ENCODE data around the gene PTPN1.
"Not testable (repeated sequence)": the region's sequence is repeated elsewhere in the genome, so short reads cannot be mapped to it uniquely, and the experiment has no call there.

The PTPN1 gene

GRCh38 chr20:50504231-50504823 lies 5.9 kb upstream of the PTPN1 start:
- TF ChIP-seq, protein P1, sequence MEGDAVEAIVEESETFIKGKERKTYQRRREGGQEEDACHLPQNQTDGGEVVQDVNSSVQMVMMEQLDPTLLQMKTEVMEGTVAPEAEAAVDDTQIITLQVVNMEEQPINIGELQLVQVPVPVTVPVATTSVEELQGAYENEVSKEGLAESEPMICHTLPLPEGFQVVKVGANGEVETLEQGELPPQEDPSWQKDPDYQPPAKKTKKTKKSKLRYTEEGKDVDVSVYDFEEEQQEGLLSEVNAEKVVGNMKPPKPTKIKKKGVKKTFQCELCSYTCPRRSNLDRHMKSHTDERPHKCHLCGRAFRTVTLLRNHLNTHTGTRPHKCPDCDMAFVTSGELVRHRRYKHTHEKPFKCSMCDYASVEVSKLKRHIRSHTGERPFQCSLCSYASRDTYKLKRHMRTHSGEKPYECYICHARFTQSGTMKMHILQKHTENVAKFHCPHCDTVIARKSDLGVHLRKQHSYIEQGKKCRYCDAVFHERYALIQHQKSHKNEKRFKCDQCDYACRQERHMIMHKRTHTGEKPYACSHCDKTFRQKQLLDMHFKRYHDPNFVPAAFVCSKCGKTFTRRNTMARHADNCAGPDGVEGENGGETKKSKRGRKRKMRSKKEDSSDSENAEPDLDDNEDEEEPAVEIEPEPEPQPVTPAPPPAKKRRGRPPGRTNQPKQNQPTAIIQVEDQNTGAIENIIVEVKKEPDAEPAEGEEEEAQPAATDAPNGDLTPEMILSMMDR (conservative IDR thresholded peaks at IDR 0.05; ENCODE audit: low read length), result peak; percentile 15; the same call in 1 of the 2 replicates
- H3K4me3 ChIP-seq (ENCODE audit: low read length), result no peak overlapping the region
- no peak for DNase-seq (ENCODE audit: low read depth)

- no peak for DNase-seq (ENCODE audit: low read depth)
- H3K4me3 ChIP-seq (ENCODE audit: low read length), result no peak overlapping the region
- TF ChIP-seq, protein P1 (conservative IDR thresholded peaks at IDR 0.05; ENCODE audit: low read length), result no peak
Measured at GRCh38 chr20:50506270-50506579, 4.0 kb upstream of the PTPN1 start.

DNA sequence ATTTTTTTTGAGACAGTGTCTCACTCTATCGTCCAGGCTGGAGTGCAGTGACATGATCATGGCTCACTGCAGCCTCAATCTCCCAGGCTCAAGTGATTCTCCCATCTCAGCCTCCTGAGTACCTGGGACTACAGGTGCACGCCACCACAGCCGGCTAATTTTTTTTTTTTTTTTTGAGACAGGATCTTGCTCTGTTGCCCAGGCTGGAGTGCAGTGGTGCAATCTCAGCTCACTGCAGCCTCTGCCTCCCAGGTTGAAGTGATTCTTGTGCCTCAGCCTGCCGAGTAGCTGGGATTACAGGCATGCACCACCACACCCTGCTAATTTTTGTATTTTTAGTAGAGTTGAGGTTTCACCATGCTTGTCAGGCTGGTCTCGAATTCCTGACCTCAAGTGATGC lies 2.4 kb upstream of the PTPN1 start:
- DNase-seq (ENCODE audit: low read depth), result not testable (repeated sequence)

GRCh38 chr20:50508171-50508755 lies 1.9 kb upstream of the PTPN1 start:
- peak; percentile 60 for DNase-seq (ENCODE audit: low read depth)
- TF ChIP-seq, protein P1 (conservative IDR thresholded peaks at IDR 0.05; ENCODE audit: low read length), result no peak
- H3K4me3 ChIP-seq (ENCODE audit: low read length), result no peak overlapping the region

More for the DNA sequence above, 2.4 kb upstream of the PTPN1 start:
- not testable (repeated sequence) for H3K4me3 ChIP-seq (ENCODE audit: low read length)

GRCh38 chr20:50510706-50511542 lies 741 bp downstream of the PTPN1 start:
- no peak for DNase-seq (ENCODE audit: low read depth)
- H3K4me3 ChIP-seq (ENCODE audit: low read length), result peak overlapping the region; percentile 96
- TF ChIP-seq, protein P1 (conservative IDR thresholded peaks at IDR 0.05; ENCODE audit: low read length), result no peak

DNA sequence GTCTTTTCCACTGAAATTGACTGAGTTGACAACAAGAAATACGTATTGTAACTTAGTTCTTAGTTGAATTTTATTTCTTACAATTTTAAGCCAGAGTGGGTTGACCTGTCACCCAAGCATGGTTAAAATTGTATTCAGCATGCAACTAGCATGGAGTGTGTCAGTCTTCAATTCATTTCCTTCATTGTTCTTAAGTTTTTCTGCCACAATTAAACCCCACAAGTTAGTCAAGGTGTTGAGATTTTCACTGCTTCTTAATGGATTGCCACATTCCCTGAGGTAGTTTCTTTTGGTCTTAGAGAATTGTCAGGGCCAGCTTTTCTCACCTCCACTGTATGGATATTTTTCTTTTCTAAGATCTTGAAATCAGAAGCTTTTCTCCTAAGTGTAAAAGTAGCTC lies 2.1 kb downstream of the PTPN1 start:
- TF ChIP-seq, protein P1 (conservative IDR thresholded peaks at IDR 0.05; ENCODE audit: low read length), result no peak
- DNase-seq (ENCODE audit: low read depth), result no peak
- peak overlapping the region; percentile 21 for H3K4me3 ChIP-seq (ENCODE audit: low read length)

- H3K4me3 ChIP-seq (ENCODE audit: low read length), result peak overlapping the region; percentile 4
- TF ChIP-seq, protein P1 (conservative IDR thresholded peaks at IDR 0.05; ENCODE audit: low read length), result no peak
- DNase-seq (ENCODE audit: low read depth), result peak; percentile 47
Measured at GRCh38 chr20:50513169-50514034, 3.2 kb downstream of the PTPN1 start.
